KG1 (cell line): ENCODE measurements around the gene MAP3K5.

ENCODE experiments used
- DNase-seq: peaks from one replicate; lab custom pipeline; 2025; lab: John Stamatoyannopoulos, UW

MAP3K5 gene

GRCh38 chr6:136644597-136644952 is 147.7 kb downstream of the MAP3K5 start:
- no peak for DNase-seq

- no peak for DNase-seq
These were observed 148.3 kb downstream of the MAP3K5 start for GRCh38 chr6:136643850-136644596.

DNA sequence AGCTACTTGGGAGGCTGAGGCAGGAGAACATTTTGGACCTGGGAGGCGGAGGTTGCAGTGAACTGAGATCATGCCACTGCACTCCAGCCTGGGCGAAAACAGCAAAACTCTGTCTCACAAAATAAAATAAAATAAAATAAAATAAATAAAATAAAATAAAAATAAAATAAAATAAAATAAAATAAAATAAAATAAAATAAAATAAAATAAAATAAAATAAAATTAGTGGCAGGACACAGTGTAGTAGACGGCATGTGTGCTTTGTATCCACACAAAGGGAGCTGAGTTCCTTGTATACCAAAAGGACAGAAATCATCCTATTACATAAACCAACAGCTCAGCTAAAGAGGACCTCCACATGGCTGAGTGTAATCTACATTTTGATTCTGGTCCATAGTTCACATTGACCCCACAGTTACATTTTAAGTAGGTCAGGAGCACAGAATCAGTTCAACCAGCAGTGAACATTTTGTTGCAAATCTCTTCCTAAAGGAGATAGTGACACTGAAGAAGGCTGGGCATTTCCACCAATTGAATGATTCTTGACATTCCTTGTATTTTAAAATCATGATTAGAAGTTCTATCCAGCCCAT is 150.3 kb downstream of the MAP3K5 start:
- DNase-seq = no peak

DNA sequence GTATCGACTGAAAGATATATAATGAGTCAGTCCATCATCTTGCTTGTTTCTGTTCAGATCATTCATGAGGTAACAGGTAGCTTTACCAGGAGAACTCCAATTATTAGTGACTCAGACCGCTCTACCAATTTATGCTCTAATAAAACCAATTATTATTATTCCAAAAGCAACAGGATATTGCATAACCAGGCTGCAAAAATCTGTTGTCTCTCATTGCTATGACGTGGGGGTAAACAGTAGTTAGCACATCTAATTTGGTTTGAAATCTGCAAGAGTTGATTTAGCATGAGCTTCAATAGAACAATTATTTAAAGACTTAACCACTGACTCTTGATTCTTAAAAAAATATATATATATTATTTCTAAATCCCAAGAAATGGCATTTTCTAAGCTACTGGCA is 151.1 kb downstream of the MAP3K5 start:
- no peak for DNase-seq

GRCh38 chr6:136640132-136640915 is 152.0 kb downstream of the MAP3K5 start:
- no peak for DNase-seq

GRCh38 chr6:136639702-136640101 is 152.6 kb downstream of the MAP3K5 start:
- DNase-seq = no peak

DNA sequence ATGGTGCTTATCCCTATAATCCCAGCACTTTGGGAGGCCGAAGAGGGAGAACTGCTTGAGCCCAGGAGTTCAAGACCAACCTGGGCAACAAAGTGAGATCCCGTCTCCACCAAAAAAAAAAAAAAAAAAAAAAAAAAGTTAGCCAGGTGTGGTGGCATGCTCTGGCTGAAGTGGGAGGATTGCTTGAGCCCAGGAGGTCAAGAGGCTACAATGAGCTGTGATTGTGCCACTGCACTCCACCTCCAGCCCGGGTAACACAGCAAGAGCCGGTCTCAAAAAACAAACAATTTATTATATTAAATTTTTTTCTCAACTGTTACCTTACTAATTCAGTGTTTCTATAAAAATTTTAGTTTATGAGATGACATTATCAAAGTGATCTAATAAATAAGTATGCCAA is 156.7 kb downstream of the MAP3K5 start:
- DNase-seq = no peak

DNA sequence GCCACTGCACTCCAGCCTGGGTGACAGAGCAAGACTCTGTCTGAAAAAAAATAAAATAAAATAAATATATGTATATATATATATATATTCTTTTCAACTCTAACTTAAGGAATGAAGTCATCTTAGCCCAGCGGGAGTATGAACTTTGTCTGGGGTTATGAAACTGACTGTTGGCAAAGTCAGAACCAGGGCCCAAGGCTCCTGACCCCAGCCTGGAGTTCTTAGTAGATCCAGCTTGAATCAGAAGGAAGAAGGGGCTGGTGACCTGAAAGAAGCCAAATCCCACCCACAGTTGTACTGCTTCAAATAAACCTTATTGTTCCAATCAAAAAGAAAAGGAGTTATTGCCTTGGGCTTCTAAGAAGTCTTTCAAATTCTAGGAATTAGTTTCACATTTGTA is 158.9 kb downstream of the MAP3K5 start:
- DNase-seq = no peak

- DNase-seq = no peak
These were observed 163.3 kb downstream of the MAP3K5 start for GRCh38 chr6:136628996-136629395.

DNA sequence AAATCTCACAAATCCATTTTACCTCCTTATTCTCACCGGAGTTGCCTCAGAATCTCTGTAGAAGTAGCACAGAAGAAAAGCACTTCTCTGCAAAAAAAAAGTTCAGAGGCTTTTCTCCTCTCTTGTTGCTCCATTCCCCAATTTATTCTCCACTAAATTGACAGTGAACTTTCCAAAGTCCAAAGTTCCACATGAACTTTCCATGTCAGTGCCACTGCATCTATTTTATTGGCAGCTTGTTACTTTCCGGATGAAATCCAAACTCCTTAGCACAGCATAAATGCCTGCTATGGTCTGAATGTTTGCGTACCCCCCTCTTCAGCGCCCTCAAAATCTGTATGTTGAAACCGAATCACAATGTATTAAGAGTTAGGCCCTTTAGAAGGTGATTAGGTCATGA is 165.1 kb downstream of the MAP3K5 start:
- DNase-seq = no peak

GRCh38 chr6:136625293-136625692 is 167.0 kb downstream of the MAP3K5 start:
- no peak for DNase-seq

DNA sequence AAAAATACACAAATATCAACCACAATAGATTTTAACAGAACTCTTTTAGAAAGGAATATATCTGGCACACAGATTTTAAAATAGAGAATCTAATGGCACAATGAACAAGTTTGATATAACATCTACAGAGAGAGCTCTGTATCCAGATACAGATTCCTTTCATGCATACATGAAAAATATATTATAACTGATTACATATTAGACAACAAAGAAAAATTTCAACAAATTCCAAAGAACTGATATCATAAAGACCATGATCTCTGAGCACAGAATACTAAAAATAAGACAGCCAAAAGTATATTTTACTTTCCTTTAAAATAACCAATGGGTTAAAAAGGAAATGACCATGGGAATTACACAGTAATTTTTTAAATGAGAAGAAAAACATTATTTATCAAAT is 167.9 kb downstream of the MAP3K5 start:
- DNase-seq = no peak

DNA sequence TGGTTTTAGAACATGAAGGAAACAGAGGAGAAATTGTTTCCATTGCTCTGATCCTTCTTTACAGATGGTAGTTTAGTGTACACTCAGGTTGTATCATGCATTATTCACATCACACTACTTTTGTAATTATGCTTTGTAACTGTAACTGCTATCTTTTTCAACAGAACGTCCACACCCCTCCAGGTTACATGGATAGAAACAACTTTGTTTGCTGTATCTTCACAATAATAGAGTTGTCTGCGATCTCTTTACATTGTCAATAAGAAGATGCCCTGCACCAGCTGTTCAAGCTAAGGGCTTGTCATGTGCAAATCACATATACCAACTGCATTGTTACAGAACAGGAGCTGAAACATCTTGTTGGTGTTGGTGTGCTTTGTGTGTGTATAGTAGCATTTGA is 174.2 kb downstream of the MAP3K5 start:
- DNase-seq = no peak

DNA sequence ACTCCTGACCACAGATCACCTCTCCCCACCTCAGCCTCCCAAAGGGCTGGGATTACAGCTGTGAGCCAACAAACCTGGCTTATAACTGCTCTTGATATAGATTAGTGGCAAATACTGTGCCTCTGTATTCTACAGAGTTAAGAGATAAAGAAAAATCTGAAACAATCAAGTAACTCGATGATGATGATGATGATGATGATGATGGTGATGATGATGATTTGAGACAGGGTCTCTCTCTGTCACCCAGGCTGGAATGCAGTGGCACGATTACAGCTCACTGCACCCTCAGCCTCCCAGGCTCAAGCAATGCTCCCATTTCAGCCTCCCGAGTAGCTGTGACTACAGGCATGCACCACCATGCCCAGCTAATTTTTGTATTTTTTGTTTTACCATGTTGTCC is 175.8 kb downstream of the MAP3K5 start:
- no peak for DNase-seq

DNA sequence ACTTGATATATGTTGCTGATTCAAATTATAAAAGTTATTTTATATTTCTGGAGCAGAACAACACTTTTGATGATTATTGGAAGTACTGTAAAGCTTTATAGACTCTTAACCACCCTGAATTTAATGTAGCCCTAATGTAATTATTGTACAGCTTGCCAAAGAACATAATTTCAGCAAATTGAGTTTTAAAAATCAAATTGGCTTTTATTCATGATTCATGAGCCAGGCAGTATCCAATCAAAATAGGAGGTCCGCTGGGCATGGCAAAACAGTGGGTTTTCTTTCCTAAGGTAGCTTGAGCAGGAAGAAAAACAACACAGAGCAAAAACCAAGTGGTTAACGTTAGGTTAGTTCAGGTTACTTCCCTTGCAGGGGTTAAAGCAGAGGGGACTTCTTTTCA is 177.3 kb downstream of the MAP3K5 start:
- no peak for DNase-seq

- no peak for DNase-seq
These were observed 177.9 kb downstream of the MAP3K5 start for GRCh38 chr6:136614350-136614749.

GRCh38 chr6:136613477-136613876 is 178.8 kb downstream of the MAP3K5 start:
- DNase-seq = no peak

- no peak for DNase-seq
These were observed 179.4 kb downstream of the MAP3K5 start for GRCh38 chr6:136612666-136613389.

DNA sequence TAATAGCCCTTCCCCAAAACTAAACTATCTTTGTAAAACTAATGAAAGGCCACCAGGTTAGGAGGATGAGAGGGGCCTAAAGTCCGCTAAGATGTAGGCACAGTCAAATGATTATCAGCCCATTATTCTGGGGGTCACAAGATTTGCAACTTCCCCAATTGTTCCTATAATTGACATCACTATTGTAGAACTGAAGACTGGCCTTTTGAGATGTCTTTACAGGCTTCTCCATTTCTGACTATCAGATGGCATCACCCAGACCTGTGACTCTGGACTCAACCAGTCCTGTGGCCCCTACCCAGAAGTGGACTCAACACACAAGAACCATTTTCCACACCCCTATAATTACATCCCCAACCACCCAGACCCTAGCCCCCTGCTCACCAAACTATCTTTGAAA is 180.5 kb downstream of the MAP3K5 start:
- no peak for DNase-seq

DNA sequence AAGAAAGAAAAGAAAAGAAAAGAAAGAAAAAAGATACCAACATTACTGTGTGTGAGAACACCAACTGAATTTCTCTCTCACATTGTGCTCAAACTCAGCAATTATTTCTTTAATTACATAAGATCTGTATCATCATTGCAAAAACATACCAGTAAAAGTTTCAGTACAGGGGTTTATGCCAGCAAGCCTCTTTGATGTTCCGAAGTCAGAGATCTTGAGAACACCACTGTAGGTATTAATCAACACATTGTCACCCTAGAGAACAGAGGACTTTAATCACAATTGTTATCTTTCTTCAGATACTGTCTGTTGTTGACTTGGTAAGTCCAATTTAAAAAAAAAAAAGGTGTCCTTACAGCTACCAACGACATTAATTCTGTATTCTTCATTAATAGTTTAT is 181.1 kb downstream of the MAP3K5 start:
- DNase-seq = no peak

DNA sequence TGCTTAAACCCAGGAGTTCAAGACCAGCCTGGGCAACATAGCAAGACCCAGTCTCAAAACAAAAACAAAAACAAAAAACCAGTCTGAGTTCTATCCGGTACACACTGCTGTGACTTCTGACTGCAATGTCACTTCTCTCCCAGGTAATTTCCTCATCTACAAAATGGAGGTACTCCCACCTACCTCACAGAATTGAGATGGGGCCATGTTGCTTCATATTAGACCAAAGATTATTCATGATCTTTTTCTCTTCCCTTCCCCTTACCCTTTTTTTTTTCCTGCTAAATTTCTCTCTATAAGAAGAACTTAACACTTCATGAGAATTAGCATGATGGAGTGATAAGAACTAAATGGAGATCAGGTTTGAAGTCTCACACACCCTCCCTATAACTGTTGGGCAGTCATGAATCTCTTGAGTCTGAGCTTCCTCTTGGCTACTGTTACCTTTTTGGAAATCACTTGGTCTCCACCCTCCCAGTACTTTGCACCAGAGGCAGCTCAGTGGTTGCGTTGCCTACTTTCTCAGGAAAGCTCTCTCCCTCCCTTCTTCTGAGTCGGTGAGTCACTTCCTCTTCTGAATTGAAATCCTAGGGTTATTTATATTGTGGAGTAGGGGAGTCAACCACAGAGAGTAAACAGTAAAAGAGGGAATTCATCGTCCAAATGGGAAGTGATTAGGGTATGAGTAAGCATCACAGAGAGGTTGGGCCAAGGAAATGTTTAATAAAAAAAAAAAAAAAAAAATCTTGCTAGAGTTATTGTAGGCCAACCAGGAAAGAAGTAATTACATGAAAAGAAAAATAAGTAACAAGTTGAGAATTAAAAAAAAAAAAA is 182.2 kb downstream of the MAP3K5 start:
- peak; percentile 33 for DNase-seq

DNA sequence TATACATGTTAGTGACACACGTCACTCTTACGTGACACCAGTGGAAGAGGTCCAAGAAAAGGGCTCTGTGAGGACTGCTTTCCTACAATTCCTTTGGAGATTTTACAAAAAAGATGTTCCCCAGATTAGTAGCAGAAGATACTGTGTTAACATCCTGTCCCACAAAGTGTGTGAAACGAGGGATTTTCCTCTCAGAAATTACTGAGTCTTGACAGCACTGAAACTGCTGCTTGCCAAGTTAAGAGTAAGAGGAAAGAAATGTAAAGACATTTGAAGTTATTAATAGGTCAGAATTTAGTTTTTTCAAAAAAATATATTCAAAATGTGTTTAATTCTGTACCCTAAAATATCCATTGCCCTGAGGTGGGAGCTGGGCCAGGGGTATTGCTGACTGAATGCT is 183.3 kb downstream of the MAP3K5 start:
- no peak for DNase-seq
